PC-9 (cell line): ENCODE measurements around the gene NDUFA9.

ENCODE experiments used
- CTCF ChIP-seq: fragments of 200-600 bp; sonication (generic); conservative IDR thresholded peaks from 2 replicates; pipeline ENCODE4 v1.6.1; 2017; ENCODE audit warnings: mixed run types, antibody characterized with exemption, mild to moderate bottlenecking, moderate library complexity
- EZH2 ChIP-seq: fragments of 200-600 bp; sonication (generic); IDR thresholded peaks from 2 replicates; pipeline ENCODE4 v1.8.0; 2017; ENCODE audit warnings: antibody characterized with exemption, low read depth

GRCh38 chr12:4643747-4644146 lies 5.2 kb upstream of the NDUFA9 start:
- no peak for TF ChIP-seq CTCF
- no peak for TF ChIP-seq EZH2
